HG02981 (cell line): ENCODE measurements around the gene TCF7L1.

Source experiments
- ATAC-seq: cut with Tn5 transposase; IDR thresholded peaks from one replicate; pipeline ENCODE4 v1.9.1; 2021; ENCODE audit warnings: mild to moderate bottlenecking, moderate library complexity; ENCODE audit not compliant: unreplicated experiment

TCF7L1 gene

GRCh38 chr2:85160966-85161960 is 28.1 kb downstream of the TCF7L1 start:
- no peak for ATAC-seq

- no peak for ATAC-seq
These were observed 29.6 kb downstream of the TCF7L1 start for GRCh38 chr2:85162746-85163301.

- no peak for ATAC-seq
These were observed 30.5 kb downstream of the TCF7L1 start for GRCh38 chr2:85163675-85164074.

- ATAC-seq: no peak
These were observed 31.0 kb downstream of the TCF7L1 start for GRCh38 chr2:85164145-85164569.

GRCh38 chr2:85165088-85165690 is 32.0 kb downstream of the TCF7L1 start:
- no peak for ATAC-seq

- ATAC-seq: no peak
These were observed 32.8 kb downstream of the TCF7L1 start for GRCh38 chr2:85166021-85166420.

GRCh38 chr2:85167479-85167878 is 34.3 kb downstream of the TCF7L1 start:
- ATAC-seq: no peak

GRCh38 chr2:85168942-85169341 is 35.8 kb downstream of the TCF7L1 start:
- ATAC-seq: no peak

GRCh38 chr2:85169581-85169980 is 36.4 kb downstream of the TCF7L1 start:
- no peak for ATAC-seq

GRCh38 chr2:85170938-85171475 is 37.8 kb downstream of the TCF7L1 start:
- no peak for ATAC-seq

GRCh38 chr2:85171916-85172315 is 38.7 kb downstream of the TCF7L1 start:
- ATAC-seq: no peak

GRCh38 chr2:85173909-85174308 is 40.7 kb downstream of the TCF7L1 start:
- no peak for ATAC-seq

GRCh38 chr2:85174943-85175342 is 41.8 kb downstream of the TCF7L1 start:
- ATAC-seq: no peak

GRCh38 chr2:85175369-85176299 is 42.4 kb downstream of the TCF7L1 start:
- ATAC-seq: no peak

- no peak for ATAC-seq
These were observed 44.0 kb downstream of the TCF7L1 start for GRCh38 chr2:85177031-85177824.

GRCh38 chr2:85178154-85178553 is 45.0 kb downstream of the TCF7L1 start:
- no peak for ATAC-seq

GRCh38 chr2:85178980-85179411 is 45.8 kb downstream of the TCF7L1 start:
- ATAC-seq: no peak

- no peak for ATAC-seq
These were observed 46.3 kb downstream of the TCF7L1 start for GRCh38 chr2:85179541-85179940.

- no peak for ATAC-seq
These were observed 47.3 kb downstream of the TCF7L1 start for GRCh38 chr2:85180322-85181133.
